Activated CD8-positive, alpha-beta memory T cell treated with anti-CD3 and anti-CD28 coated beads for 36 hours (primary cell): ENCODE measurements around the gene RAB11FIP4. TPM values are rescaled to one million over a fixed set of nuclear protein-coding genes. Genes with fewer than 3 reads are reported as not detected.
"Not testable (repeated sequence)": the region's sequence is repeated elsewhere in the genome, so short reads cannot be mapped to it uniquely, and the experiment has no call there.

ENCODE experiments used
- CTCF ChIA-PET: fragments of 350-600 bp; sonication (Branson Sonifier 250); formaldehyde crosslinking; loops from one replicate; lab custom pipeline; 2021; ENCODE audit warnings: antibody characterized with exemption; lab: Charles Lee
- POLR2A ChIA-PET: fragments of 350-600 bp; sonication (Branson Sonifier 250); formaldehyde crosslinking; loops from one replicate; lab custom pipeline; 2021; ENCODE audit warnings: antibody characterized with exemption; lab: Charles Lee
- total RNA-seq, 2 experiments: library from RNA; stranded (reverse); gene quantifications; one replicate each; pipeline ENCODE4 v1.2.3, GENCODE V29; 2021

RAB11FIP4 gene
- total RNA-seq, 2 experiments from 2014 or later: 14.8 to 17.8 TPM

DNA sequence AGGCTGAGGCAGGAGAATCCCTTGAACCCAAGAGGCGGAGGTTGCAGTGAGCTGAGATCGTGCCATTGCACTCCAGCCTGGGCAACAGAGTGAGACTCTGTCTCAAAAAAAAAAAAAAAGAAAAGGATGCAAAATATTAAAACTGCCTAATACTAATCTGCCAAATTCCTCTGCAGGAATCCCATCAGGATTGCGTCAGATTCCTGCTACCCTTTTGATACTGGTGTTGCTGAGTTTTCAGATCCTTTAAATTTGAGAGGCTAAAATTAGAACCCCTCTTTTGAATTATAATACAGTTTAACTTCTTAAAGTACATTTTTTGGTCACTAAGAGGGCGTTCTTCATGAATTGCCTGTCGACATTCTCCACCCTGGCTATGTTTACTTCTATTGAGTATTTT lies 51.4 kb downstream of the RAB11FIP4 start:
- CTCF ChIA-PET: interaction anchor here (1.2 kb wide), 1 partner anchor 82 kb away, joined by 4 read pairs; no protein-coding TSS in a partner anchor
- POLR2A ChIA-PET: not testable (repeated sequence)

DNA sequence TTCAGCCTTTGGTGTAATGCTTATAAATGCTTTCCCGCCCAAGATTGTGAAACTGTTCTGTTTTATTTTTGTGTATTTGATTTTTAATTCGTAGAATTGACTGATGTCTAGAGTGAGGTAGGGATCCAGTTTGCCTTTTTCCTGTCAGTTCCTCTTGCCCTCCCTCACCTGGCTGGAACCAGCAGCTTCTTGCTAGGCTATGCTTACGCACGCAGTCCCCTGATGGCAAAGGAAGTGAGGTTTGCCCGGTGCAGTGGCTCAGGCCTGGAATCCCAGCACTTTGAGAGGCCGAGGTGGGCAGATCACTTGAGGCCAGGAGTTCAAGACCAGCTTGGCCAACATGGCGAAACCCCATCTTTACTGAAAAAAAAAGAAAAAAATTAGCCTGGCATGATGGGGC lies 51.9 kb downstream of the RAB11FIP4 start:
- ChIA-PET POLR2A (no interaction called here), CTCF (no interaction called here)

DNA sequence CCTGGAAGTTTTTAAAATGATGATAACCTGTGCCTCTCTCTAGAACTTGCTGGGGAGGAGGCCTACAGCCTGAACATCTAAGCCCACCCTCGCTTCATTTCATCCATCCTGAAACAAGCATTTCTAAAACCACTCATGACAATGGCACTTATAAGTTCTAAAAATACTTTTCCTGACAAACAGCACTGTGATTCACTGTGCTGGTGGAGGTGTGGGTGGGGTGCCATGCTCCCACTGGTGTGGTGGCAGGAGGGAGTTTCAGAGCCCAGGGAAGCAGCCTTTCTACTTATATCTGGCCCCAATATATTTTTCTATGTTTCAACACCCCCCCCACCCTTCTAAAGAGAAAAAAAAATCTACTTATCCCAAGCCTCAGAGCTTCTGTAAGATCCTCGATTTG lies 52.6 kb downstream of the RAB11FIP4 start:
- ChIA-PET CTCF (no interaction called here), POLR2A (no interaction called here)

DNA sequence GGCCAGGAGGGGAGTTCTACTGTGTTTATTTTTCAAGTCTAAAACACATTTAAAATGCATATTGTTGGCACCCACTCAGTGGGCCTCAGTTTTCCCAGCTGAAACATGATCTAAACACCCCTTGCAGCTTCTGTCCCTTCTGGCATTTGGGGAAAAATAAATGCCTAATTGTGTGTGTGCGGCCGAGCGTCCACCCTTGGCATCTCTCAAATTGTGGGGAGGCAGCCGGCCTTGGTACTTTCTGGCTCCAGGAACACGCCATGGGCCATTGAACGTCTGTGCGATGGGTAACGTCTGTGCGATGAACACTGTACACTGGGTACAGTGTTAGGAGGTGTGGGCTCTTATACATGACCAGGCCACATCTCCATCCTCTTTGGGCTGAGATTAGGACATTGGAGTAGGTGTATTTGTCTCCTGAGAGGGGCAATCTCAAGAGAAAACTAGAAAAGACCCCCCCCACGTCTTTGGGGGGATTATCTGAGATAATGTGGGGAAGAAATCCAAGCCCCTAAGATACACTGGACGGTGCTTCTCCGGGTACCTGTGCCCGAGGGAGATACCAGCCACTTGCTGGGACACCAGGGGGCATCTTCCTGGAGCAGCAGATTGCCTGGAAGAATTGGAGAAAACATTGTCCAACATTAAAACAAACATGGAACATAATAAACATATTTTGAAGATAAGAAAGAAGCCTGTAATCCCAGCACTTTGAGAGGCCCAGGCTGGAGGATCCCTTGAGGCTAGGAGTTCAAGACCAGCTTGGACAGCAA lies 54.9 kb downstream of the RAB11FIP4 start:
- CTCF ChIA-PET: interaction anchor here (2.5 kb wide), 1 partner anchor 79 kb away, joined by 7 read pairs; no protein-coding TSS in a partner anchor
- POLR2A ChIA-PET: no interaction called here

DNA sequence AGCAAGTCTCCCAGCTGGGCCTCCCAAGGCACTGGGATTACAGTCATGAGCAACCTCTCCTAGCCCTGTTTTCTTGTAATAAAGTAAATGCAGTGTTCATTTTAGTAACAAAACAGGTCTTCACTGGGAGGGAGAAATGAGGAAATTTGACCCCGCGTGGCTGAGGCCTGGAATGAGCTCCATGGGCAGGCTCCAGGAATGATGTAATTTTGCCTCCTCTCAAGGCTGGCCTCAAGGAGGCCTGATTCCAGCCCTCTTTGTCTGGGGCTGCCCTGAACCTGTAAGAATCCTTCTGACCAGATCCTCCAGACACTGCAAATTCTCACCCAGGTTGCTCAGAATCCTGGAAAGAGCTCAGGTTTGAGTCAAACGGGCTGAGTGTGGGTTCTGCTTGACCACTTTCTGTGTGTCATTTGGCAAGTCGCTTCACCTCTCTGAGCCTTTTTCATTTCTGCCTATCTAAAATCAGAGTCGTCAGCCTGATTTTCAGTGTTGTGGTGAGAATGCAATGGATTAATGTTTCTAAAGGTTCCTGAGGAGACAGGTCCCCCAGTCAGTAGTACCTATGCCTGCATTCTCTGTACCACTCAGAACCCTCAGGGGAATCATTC lies 57.1 kb downstream of the RAB11FIP4 start:
- ChIA-PET POLR2A (interaction anchor here (0.7 kb wide), 1 partner anchor 21 kb away, joined by 5 read pairs; no protein-coding TSS in a partner anchor), CTCF (interaction anchor here (2.5 kb wide), 1 partner anchor 77 kb away, joined by 7 read pairs; no protein-coding TSS in a partner anchor)

DNA sequence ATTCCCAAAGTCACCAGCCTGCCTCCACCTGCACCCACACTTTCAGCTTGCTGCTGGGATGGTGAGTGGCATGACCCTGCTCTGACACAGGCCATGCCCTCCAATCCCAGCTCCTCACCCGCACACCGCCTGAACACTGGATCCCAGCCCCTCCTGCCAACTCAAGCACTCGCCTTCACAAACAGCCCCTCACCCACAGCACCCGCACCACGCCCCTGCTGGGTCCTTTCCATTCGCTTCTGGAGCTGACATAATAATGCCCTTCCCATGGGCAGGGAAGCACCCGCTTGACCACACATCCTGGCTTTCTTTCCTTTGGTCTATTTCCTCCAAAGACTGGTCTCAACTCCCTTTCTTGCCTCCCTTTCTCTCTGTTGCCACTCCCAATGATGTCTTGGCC lies 57.6 kb downstream of the RAB11FIP4 start:
- POLR2A ChIA-PET: no interaction called here
- CTCF ChIA-PET: no interaction called here

DNA sequence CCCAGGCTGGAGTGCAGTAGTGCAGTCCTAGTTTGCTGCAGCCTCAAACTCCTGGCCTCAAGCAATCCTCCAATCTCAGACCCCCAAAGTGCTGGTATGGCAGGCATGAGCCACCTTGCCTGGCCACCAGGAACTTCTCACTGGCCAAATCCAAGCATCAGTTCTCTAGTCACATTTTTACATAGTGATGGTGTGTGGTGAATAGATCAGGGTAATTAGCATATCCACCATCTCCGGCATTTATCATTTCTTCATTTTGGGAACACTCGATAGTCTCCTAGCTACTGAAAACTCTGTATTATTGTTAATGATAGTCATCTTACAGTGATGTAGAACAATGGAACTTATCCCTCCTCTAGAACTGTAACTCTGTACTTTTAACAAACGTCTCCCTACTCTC lies 58.3 kb downstream of the RAB11FIP4 start:
- POLR2A ChIA-PET: no interaction called here

GRCh38 chr17:31452101-31452500 lies 60.6 kb downstream of the RAB11FIP4 start:
- ChIA-PET POLR2A (no interaction called here), CTCF (interaction anchor here (1.0 kb wide), 1 partner anchor 66 kb away, joined by 4 read pairs; no protein-coding TSS in a partner anchor)

More for the DNA sequence above, 58.3 kb downstream of the RAB11FIP4 start:
- CTCF ChIA-PET: interaction anchor here (1.8 kb wide), 1 partner anchor 13 kb away, joined by 5 read pairs; no protein-coding TSS in a partner anchor

GRCh38 chr17:31452561-31453110 lies 61.2 kb downstream of the RAB11FIP4 start:
- CTCF ChIA-PET: interaction anchor here (1.0 kb wide), 1 partner anchor 65 kb away, joined by 4 read pairs; no protein-coding TSS in a partner anchor

DNA sequence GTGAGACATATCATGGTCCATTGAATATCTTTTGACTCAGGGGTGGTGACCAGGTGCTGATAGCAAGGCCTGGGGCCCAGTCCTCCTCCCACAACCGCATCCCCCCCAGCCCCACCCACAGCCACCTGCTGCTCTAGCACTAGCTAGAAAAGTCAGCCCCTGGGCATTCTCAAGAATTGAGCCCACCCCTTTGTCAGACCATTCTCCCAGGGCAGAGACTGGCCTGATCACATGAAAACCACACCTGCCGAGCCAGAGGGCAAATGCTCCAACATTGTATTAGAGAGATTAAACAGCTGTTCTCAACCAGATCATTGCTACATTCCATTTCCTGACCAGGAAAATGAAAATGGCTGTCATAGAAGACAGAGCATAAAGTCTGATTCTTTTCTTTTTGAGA lies 62.4 kb downstream of the RAB11FIP4 start:
- CTCF ChIA-PET: no interaction called here

More at GRCh38 chr17:31452561-31453110, 61.2 kb downstream of the RAB11FIP4 start:
- POLR2A ChIA-PET: no interaction called here

DNA sequence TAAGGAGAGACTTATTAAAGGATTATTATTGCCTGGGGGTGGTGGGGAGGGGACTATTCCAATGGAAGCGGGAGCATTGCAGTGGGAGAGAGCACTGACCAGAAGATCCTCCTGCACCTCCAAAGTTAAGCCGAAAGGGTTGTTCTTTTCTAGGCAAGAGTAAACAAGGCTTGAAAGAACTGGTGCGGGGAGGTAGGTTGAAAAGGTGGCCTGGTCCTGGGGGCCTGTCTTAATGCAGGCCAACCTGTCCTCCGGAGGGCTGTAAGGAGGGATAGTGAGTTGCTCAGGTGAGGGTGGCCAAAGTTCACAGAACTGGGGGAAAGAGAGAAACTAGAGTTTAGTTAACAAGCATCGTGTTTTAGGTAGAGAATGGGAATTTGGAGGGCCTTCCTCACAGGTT lies 65.3 kb downstream of the RAB11FIP4 start:
- CTCF ChIA-PET: no interaction called here
- POLR2A ChIA-PET: interaction anchor here (0.6 kb wide), 1 partner anchor 98 kb away, joined by 3 read pairs; no protein-coding TSS in a partner anchor

More for the DNA sequence above, 62.4 kb downstream of the RAB11FIP4 start:
- POLR2A ChIA-PET: no interaction called here

- CTCF ChIA-PET: no interaction called here
- POLR2A ChIA-PET: no interaction called here
Measured at GRCh38 chr17:31457391-31458234, 66.1 kb downstream of the RAB11FIP4 start.

- POLR2A ChIA-PET: no interaction called here
- CTCF ChIA-PET: no interaction called here
Measured at GRCh38 chr17:31458829-31459228, 67.4 kb downstream of the RAB11FIP4 start.

GRCh38 chr17:31459716-31460115 lies 68.2 kb downstream of the RAB11FIP4 start:
- ChIA-PET CTCF (no interaction called here), POLR2A (no interaction called here)

DNA sequence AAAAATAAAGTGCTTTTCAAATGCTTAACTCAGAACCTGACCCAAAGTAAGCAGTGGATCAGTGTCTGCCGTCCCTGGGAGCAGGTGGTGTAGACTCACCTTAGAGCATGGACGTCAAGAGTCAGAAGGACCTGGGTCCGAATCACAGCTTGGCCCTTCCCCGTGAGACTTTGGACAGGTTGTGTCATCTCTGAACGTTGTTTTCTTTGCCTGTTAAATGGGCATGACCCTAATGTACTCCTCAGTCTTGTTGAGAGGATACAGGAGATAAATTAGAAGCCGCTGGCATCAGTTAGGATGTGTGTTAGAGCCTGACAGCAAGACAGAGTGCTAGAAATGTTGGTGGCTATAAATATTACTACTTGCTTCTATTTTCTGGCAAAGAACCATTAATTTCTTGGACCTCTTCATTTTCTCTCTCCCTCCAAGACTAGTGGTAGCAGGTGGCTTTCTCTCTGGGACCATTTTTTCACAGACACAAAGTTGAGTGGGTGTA lies 68.8 kb downstream of the RAB11FIP4 start:
- POLR2A ChIA-PET: no interaction called here

DNA sequence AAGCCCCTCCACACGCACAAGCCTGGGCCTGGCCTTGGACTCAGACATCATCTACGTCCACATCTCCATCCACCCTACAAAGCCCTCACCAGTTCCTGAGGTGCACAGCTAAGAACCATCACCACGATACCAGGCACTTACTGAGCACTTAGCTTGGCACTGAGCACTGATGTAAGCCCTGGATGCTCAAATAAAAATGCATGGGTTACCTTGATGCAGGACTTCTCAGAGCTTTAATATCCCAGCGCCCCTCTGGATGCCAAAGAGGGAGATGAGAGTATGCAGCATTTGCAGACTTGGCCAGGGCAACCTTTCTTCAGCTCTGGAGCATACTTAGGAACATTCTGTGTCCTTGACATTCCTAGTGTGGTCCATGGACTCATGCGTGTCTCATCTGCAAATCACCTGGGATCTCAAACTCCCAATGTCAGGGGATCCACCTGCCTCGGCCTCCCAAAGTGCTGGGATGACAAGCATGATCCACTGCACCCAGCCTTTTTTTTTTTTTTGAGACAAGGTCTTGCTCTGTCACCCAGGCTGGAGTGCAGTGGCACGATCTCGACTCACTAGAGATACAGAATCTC lies 69.8 kb downstream of the RAB11FIP4 start:
- POLR2A ChIA-PET: no interaction called here

More for the DNA sequence above, 68.8 kb downstream of the RAB11FIP4 start:
- CTCF ChIA-PET: no interaction called here

DNA sequence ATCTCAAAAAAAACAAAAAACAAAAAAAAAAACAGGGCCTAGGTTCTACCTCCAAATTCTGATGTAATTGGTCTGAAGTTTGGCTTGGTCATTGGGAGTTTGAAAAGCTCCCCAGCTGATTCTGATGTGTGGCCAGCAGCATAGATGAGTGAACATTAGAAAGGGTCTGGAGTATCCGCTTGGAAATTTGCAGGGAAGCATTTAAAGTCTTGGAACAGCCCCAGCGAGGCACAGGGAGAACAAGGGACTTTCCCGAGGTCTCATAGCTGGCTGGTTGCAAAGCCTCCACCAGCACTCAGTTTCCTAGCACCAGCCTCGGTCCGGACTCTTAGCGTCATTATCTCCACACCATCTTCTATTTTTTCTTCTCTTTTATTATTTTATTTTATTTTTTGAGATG lies 70.8 kb downstream of the RAB11FIP4 start:
- ChIA-PET POLR2A (no interaction called here), CTCF (interaction anchor here (1.7 to 2.9 kb wide), 2 partner anchors 25 to 55 kb away, joined by 3 to 7 read pairs; no protein-coding TSS in a partner anchor)

More for the DNA sequence above, 69.8 kb downstream of the RAB11FIP4 start:
- CTCF ChIA-PET: interaction anchor here (1.7 to 2.9 kb wide), 2 partner anchors 24 to 56 kb away, joined by 3 to 7 read pairs; no protein-coding TSS in a partner anchor

DNA sequence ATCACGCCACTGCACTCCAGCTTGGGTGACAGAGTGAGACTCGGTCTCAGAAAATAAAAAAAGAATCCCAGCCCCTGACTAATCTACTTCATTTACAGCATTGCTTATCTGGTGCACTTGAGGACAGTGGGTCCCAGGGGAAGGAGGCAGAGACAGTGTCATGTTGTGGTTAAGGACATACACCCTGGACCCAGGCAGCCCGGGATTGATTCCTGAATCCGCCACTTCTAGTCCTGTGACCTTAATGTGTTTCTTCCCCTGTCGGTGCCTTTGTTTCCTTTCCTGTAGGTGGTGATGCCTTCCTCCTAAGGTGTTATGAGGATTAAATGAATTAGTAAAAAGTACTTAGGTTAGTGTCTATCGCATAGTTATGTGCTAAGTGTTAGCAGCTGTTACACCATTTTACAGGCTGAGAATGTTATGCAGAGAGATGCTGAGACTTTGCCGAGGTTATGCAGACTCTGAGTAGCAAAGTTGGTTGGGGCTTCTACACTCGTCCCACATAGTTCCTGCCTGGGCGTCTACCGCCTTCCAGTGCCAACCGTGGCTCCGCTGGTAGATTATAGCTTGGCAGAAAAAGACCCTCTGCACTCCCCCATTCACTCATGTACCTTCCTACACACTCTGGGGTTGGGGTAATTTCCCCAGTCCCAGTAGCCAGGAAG lies 74.8 kb downstream of the RAB11FIP4 start:
- CTCF ChIA-PET: no interaction called here

More for the DNA sequence above, 74.8 kb downstream of the RAB11FIP4 start:
- POLR2A ChIA-PET: no interaction called here
